GM12892 (cell line): ENCODE measurements around the gene SOX18.

ENCODE experiments used
- POLR2A ChIP-seq: IDR thresholded peaks from 2 replicates; pipeline ENCODE4 v1.6.1; 2011; ENCODE audit warnings: low read depth, low read length, control low read depth
- POLR2AphosphoS5 ChIP-seq: IDR thresholded peaks from 2 replicates; pipeline ENCODE4 v1.6.1; 2011; ENCODE audit warnings: low read depth, low read length, control low read depth

DNA sequence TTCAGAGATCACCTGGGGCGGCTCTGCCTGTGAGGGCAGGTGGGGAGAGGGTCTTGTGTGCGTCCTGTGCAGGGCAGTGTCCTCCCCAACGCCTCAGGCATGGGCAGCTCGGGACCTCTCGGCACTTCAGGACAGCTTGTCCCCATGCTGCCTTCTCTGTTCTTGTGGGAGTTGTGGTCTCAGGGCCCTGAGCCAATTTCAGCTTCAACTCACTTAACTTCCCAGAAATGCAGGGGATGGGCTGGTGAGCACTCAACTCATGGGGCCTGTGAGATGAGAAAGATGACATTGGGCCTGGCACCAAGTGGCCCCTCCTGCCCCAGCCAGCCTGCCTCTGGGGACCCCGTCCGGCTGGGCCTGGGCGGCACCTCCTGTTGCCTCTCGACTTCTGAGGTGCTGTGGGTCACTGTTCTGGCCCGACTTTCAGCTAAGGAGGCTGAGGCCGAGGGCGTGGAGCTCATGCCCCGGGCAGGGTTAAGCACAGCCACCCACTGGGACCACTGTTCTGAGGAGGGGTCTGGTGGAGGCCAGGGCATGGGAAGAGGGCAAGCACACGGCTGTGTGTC, 23.1 kb upstream of the SOX18 start:
- TF ChIP-seq POLR2A (no peak), POLR2AphosphoS5 (no peak)
